Psoas muscle (tissue), 8 donors: Measurements from ENCODE around the gene ALKBH4. TPM values are rescaled to one million over a fixed set of nuclear protein-coding genes. Genes with fewer than 3 reads are reported as not detected.
A peak's percentile ranks its signal among the peaks of the same experiment; 100 is the strongest.

Source experiments
- ATAC-seq, 4 donors: fragments of 200-7000 bp; cut with Tn5 transposase; one replicate each; pipeline ENCODE4 v1.9.1; 2020; ENCODE audit warnings: moderate library complexity in 3 of 4, mild to moderate bottlenecking in 2 of 4
- DNase-seq, 2 donors: peaks; one replicate each; pipeline ENCODE4 v3.0.0-alpha.2; 2020
- H3K27ac ChIP-seq: fragments of 200-600 bp; one replicate; pipeline ENCODE4 v1.8.0; 2022
- H3K27me3 ChIP-seq, 3 donors: fragments of 200-600 bp in 1 of 3; one replicate each; pipeline versions ENCODE4 v1.6.1 to v1.8.0; 2013 to 2022; ENCODE audit warnings: low read length in 2 of 3, mild to moderate bottlenecking in 2 of 3, moderate library complexity in 1 of 3; ENCODE audit not compliant: insufficient read depth in 3 of 3
- H3K36me3 ChIP-seq, 2 donors: fragments of 200-600 bp in 1 of 2; one replicate each; pipeline versions ENCODE4 v1.6.1 to v1.8.0; 2013 to 2022; ENCODE audit warnings: low read depth in 1 of 2, mild to moderate bottlenecking in 1 of 2, moderate library complexity in 1 of 2; ENCODE audit not compliant: insufficient read depth in 1 of 2
- H3K4me1 ChIP-seq: fragments of 200-600 bp; one replicate; pipeline ENCODE4 v1.8.0; 2022
- H3K4me3 ChIP-seq: fragments of 200-600 bp; one replicate; pipeline ENCODE4 v1.8.0; 2022; ENCODE audit warnings: mild to moderate bottlenecking
- H3K9me3 ChIP-seq: fragments of 200-600 bp; one replicate; pipeline ENCODE4 v1.8.0; 2022
- CTCF ChIP-seq: fragments of 200-600 bp; IDR thresholded peaks from one replicate; pipeline ENCODE4 v1.8.0; 2022; ENCODE audit warnings: antibody characterized with exemption
- WGBS, 3 donors: extraction: QIAGEN DNeasy Blood & Tissue Kit; methylation state at CpG; one replicate each; pipeline versions ENCODE4 v1.1.6 to v1.1.7; 2013; 5-methylcytosine and 5-hydroxymethylcytosine counted together
- intact Hi-C, 2 donors: fragments of 100-400 bp; cut with DNase I; formaldehyde crosslinking; loops; one replicate each; pipeline versions ENCODE4 v1.11.0 to v1.14.2; 2022
- polyA plus RNA-seq, 3 donors: library from polyadenylated mRNA; stranded (reverse); fragments of 200-250 nt; gene quantifications; one replicate each; pipeline ENCODE4 v1.2.3, GENCODE V29; 2013
- total RNA-seq, 4 donors: library from RNA; stranded (reverse); fragmentation: NEBNext Ultra II Directional in 2 of 4; extraction: Animal tissue kit (Norgen Biotek cat#: 25700) in 2 of 4; gene quantifications; one replicate each; pipeline versions ENCODE4 v1.2.1 to v1.2.4, GENCODE V29; 2021 to 2023
- donor health status: healthy with polysubstance abuse.
- donor health status: DM: no; HTN: no; CAD: no; lungs with moderate emphysema.
- donor health status: Bipolar disorder and iron deficiency.
- donor health status: healthy.
- donor health status: DM: yes; HTN: yes; CAD: no.
- donor health status: DM: no; HTN: no; CAD: no.
- donor health status: DM: no; HTN: no; CAD: no.
- donor health status: DM: yes; HTN: yes; CAD: no.

Gene ALKBH4
- total and polyA plus RNA-seq, 7 donors, result 2.7 to 11.1 (median 8.2) TPM

GRCh38 chr7:102413611-102414010 lies 51.1 kb downstream of the ALKBH4 start:
- DNase-seq (no peak), ATAC-seq (no peak)
- no peak for TF ChIP-seq CTCF
- no peak overlapping the region for H3K4me3 ChIP-seq
- H3K27me3 ChIP-seq, result no peaks in the 10 kb centered on the region
- H3K4me1 ChIP-seq, result peaks cover 10% of the 10 kb centered on the region
- intact Hi-C loops, result loop anchor here (5.0 kb wide), 2 partner anchors 39 to 49 kb away; partner anchors contain the start of genes ALKBH4 (in 1 of the 2) and LRWD1 (in 1 of the 2)
- no peaks in the 10 kb centered on the region for H3K9me3 ChIP-seq
- 91 to 98% (median 97%) methylated on average over 4 of the region's 4 CpGs for WGBS, 3 donors
- peaks cover 0 to 93% of the 10 kb centered on the region in 2 donors for H3K36me3 ChIP-seq
- no peak overlapping the region for H3K27ac ChIP-seq

- Histone ChIP-seq H3K4me3 (no peak overlapping the region), H3K9me3 (no peaks in the 10 kb centered on the region), H3K36me3 (peaks cover 4 to 93% of the 10 kb centered on the region in 2 donors), H3K27me3 (no peaks in the 10 kb centered on the region), H3K27ac (no peak overlapping the region), H3K4me1 (peaks cover 10% of the 10 kb centered on the region)
- 40 to 60% (median 53%) methylated on average over 5 of the region's 5 CpGs for WGBS, 3 donors
- no peak for TF ChIP-seq CTCF
- no peak for DNase-seq
- peak in 1 of 4 donors; percentile 8 for ATAC-seq
- intact Hi-C loops, result loop anchor here (5.0 kb wide), 2 partner anchors 39 to 49 kb away; partner anchors contain the start of genes ALKBH4 (in 1 of the 2) and LRWD1 (in 1 of the 2)
Observed at GRCh38 chr7:102413091-102413490, 51.6 kb downstream of the ALKBH4 start.

- ATAC-seq, result peak; percentile 91 to 96 (median 94)
- peak; percentile 61 for TF ChIP-seq CTCF
- no peak overlapping the region for H3K4me3 ChIP-seq
- 20 to 38% (median 22%) methylated on average over 6 of the region's 6 CpGs for WGBS, 3 donors
- H3K9me3 ChIP-seq, result no peaks in the 10 kb centered on the region
- peak; percentile 54 to 71 for DNase-seq
- intact Hi-C loops, result loop anchor here (5.0 kb wide), 2 partner anchors 40 to 50 kb away; partner anchors contain the start of genes ALKBH4 (in 1 of the 2) and LRWD1 (in 1 of the 2)
- no peak overlapping the region for H3K27ac ChIP-seq
- H3K4me1 ChIP-seq, result peaks cover 10% of the 10 kb centered on the region
- peaks cover 4 to 93% of the 10 kb centered on the region in 2 donors for H3K36me3 ChIP-seq
- H3K27me3 ChIP-seq, result no peaks in the 10 kb centered on the region
Observed at GRCh38 chr7:102412548-102412947, 52.1 kb downstream of the ALKBH4 start.

- intact Hi-C loops, result loop anchor here (5.0 kb wide), 2 partner anchors 41 to 51 kb away; partner anchors contain the start of genes ALKBH4 (in 1 of the 2) and LRWD1 (in 1 of the 2)
- Histone ChIP-seq H3K27me3 (no peaks in the 10 kb centered on the region), H3K27ac (no peak overlapping the region), H3K9me3 (no peaks in the 10 kb centered on the region), H3K4me1 (peaks cover 10% of the 10 kb centered on the region), H3K4me3 (no peak overlapping the region), H3K36me3 (peaks cover 6 to 93% of the 10 kb centered on the region in 2 donors)
- no peak for DNase-seq
- WGBS, 3 donors, result 95 to 97% (median 96%) methylated on average over 5 of the region's 5 CpGs
- no peak for TF ChIP-seq CTCF
- no peak for ATAC-seq
Observed at GRCh38 chr7:102410918-102411317, 53.7 kb downstream of the ALKBH4 start.
